GM12878 (cell line): ENCODE measurements around the gene PINK1. TPM values are rescaled to one million over a fixed set of nuclear protein-coding genes. Genes with fewer than 3 reads are reported as not detected.

Source experiments
- ATAC-seq: fragments of 200-7000 bp; cut with Tn5 transposase; 3 replicates; pipeline ENCODE4 v1.9.1; 2020; ENCODE audit warnings: mild to moderate bottlenecking, moderate library complexity
- BruUV-seq: library from RNA; stranded (reverse); fragments of 400-500 nt; replicated peaks from 2 replicates; lab custom pipeline; 2021; lab: Mats Ljungman, UMichigan
- CTCF ChIA-PET: fragments of 300-600 bp; sonication (Branson Sonifier 250); formaldehyde crosslinking; extraction: SDS; loops from one replicate; lab custom pipeline; 2021; ENCODE audit warnings: inconsistent platforms; lab: Yijun Ruan, JAX
- POLR2A ChIA-PET: fragments of 350-600 bp; formaldehyde crosslinking; extraction: SDS; loops from one replicate; lab custom pipeline; 2021; ENCODE audit warnings: inconsistent platforms; lab: Charles Lee
- RAD21 ChIA-PET: fragments of 300-600 bp; sonication (Branson Sonifier 250); formaldehyde crosslinking; loops from one replicate; lab custom pipeline; 2023; ENCODE audit warnings: antibody characterized with exemption; ENCODE audit not compliant: unreplicated experiment; lab: Charles Lee
- SMC1A ChIA-PET: fragments of 300-600 bp; sonication (Branson Sonifier 250); formaldehyde crosslinking; loops from one replicate; lab custom pipeline; 2023; ENCODE audit not compliant: unreplicated experiment, uncharacterized antibody; lab: Charles Lee
- DNase-seq: peaks from one replicate; pipeline ENCODE4 v3.0.0-alpha.2; 2011; ENCODE audit warnings: low read depth, low spot score
- FAIRE-seq: peaks from 3 replicates; lab custom pipeline; 2011; peaks lifted over from hg19 to GRCh38; lab: Jason Lieb, UNC
- H2AFZ ChIP-seq: 2 replicates; pipeline ENCODE4 v1.6.0; 2011; ENCODE audit warnings: low read depth, low read length, control low read depth; ENCODE audit not compliant: control insufficient read depth
- H3K27ac ChIP-seq: 2 replicates; pipeline ENCODE4 v1.5.1; 2011; ENCODE audit warnings: control low read depth; ENCODE audit not compliant: control insufficient read depth, insufficient read depth
- H3K27me3 ChIP-seq, 2 experiments: replicated peaks in 1 of 2; 2 replicates each; pipeline versions ENCODE4 v1.6.0 to v1.6.1; 2011; ENCODE audit warnings: low read length in 1 of 2; ENCODE audit not compliant: control insufficient read depth in 2 of 2, insufficient read depth in 2 of 2
- H3K36me3 ChIP-seq, 2 experiments: 2 replicates each; pipeline ENCODE4 v1.5.1; 2011; ENCODE audit warnings: low read length in 1 of 2; ENCODE audit not compliant: control insufficient read depth in 2 of 2, insufficient read depth in 2 of 2
- H3K4me1 ChIP-seq: 2 replicates; pipeline ENCODE4 v1.6.1; 2011; ENCODE audit warnings: mild to moderate bottlenecking, low read length, moderate library complexity, mixed read lengths; ENCODE audit not compliant: control insufficient read depth, insufficient read depth
- H3K4me2 ChIP-seq: 2 replicates; pipeline ENCODE4 v1.6.0; 2011; ENCODE audit warnings: control low read depth; ENCODE audit not compliant: control insufficient read depth, insufficient read depth
- H3K4me3 ChIP-seq: fragments of 200-600 bp; sonication (generic); 2 replicates; pipeline ENCODE4 v1.5.1; 2016
- H3K79me2 ChIP-seq: 2 replicates; pipeline ENCODE4 v1.6.0; 2011; ENCODE audit warnings: low read length; ENCODE audit not compliant: control insufficient read depth, insufficient read depth
- H3K9ac ChIP-seq: 2 replicates; pipeline ENCODE4 v1.8.0; 2011; ENCODE audit warnings: low read length, control low read depth, mixed read lengths; ENCODE audit not compliant: control insufficient read depth, insufficient read depth
- H3K9me3 ChIP-seq: replicated peaks from 3 replicates; pipeline ENCODE4 v1.5.1; 2011; ENCODE audit warnings: mild to moderate bottlenecking, low read length; ENCODE audit not compliant: control insufficient read depth, insufficient read depth
- H4K20me1 ChIP-seq: 2 replicates; pipeline ENCODE4 v1.6.0; 2011; ENCODE audit not compliant: control insufficient read depth, insufficient read depth
- CREM ChIP-seq: IDR thresholded peaks from 2 replicates; pipeline ENCODE4 v1.6.1; 2014; ENCODE audit warnings: antibody characterized with exemption, low read depth
- EZH2 ChIP-seq: IDR thresholded peaks from 2 replicates; pipeline ENCODE4 v1.6.1; 2012; ENCODE audit warnings: low read depth, mild to moderate bottlenecking, control low read depth, inconsistent platforms, low read length, borderline replicate concordance; ENCODE audit not compliant: control insufficient read depth
- NBN ChIP-seq: fragments of 450-650 bp; IDR thresholded peaks from 2 replicates; pipeline ENCODE4 v1.6.1; 2016
- NRF1 ChIP-seq: conservative IDR thresholded peaks from 2 replicates; pipeline ENCODE4 v1.6.1; 2011; ENCODE audit warnings: mild to moderate bottlenecking, low read depth, low read length, improper control_type of control experiment
- PAX5 ChIP-seq: IDR thresholded peaks from 2 replicates; pipeline ENCODE4 v1.6.1; 2011; ENCODE audit warnings: low read depth, low read length, borderline replicate concordance
- STAT1 ChIP-seq: fragments of 450-650 bp; conservative IDR thresholded peaks from 2 replicates; pipeline ENCODE4 v1.6.1; 2014; ENCODE audit warnings: antibody characterized with exemption, mild to moderate bottlenecking
- TCF7 ChIP-seq: IDR thresholded peaks from 2 replicates; pipeline ENCODE4 v1.6.1; 2014; ENCODE audit warnings: antibody characterized with exemption, borderline replicate concordance
- WGBS: methylation state at CpG from one replicate; pipeline ENCODE4 v1.1.6; 2016; ENCODE audit warnings: low lambda C conversion rate; ENCODE audit not compliant: insufficient replicate concordance, insufficient coverage; ENCODE audit errors: missing lambda C conversion rate; 5-methylcytosine and 5-hydroxymethylcytosine counted together
- in situ Hi-C: fragments of 300-500 bp; cut with MboI; formaldehyde crosslinking; loops from 9 replicates; pipeline ENCODE4 v1.14.3; 2018; ENCODE audit warnings: mixed read lengths
- intact Hi-C: fragments of 100-400 bp; cut with micrococcal nuclease; formaldehyde crosslinking; loops from one replicate; pipeline ENCODE4 v1.14.2; 2022; ENCODE audit not compliant: unreplicated experiment
- polyA plus RNA-seq, 11 experiments: library from polyadenylated mRNA; depleted of rRNA in 4 of 11; unstranded in 6 of 11; stranded (reverse) in 5 of 11; fragments of >200 nt; fragmentation: Nextera tagmentation in 4 of 11; fragmentation: Illumina TruSeq in 1 of 11; extraction: Ambion mirVana in 4 of 11; extraction: Trizol in 1 of 11; gene quantifications; 1 replicate in 1 of 11; 2 replicates in 10 of 11; pipeline versions ENCODE4 v1.2.1 to v1.2.3, GENCODE V29; 2011 to 2016; ENCODE audit warnings: inconsistent platforms in 2 of 11, missing spikeins in 2 of 11, low read depth in 1 of 11
- total RNA-seq, 4 experiments: library from RNA; depleted of rRNA in 3 of 4; stranded (reverse); fragments of >200 nt in 3 of 4; fragmentation: Illumina TruSeq in 1 of 4; extraction: Trizol in 1 of 4; gene quantifications; 2 replicates each; pipeline versions ENCODE4 v1.2.1 to v1.2.3, GENCODE V29; 2013 to 2021
- TF ChIP-seq, protein P1 (sequence below): fragments of 150-350 bp; IDR thresholded peaks from 2 replicates; pipeline ENCODE4 v1.6.1; 2016; ENCODE audit warnings: low read depth, low read length
- TF ChIP-seq, protein P2 (sequence below): IDR thresholded peaks from 2 replicates; pipeline ENCODE4 v1.6.1; 2011; ENCODE audit warnings: mild to moderate bottlenecking, low read depth, low read length, moderate library complexity; ENCODE audit not compliant: insufficient replicate concordance
- TF ChIP-seq, protein P3 (sequence below): fragments of 450-650 bp; IDR thresholded peaks from 2 replicates; pipeline ENCODE4 v1.6.1; 2018; ENCODE audit warnings: borderline replicate concordance, mild to moderate bottlenecking; ENCODE audit not compliant: partially characterized antibody
- TF ChIP-seq, protein P4 (sequence below): fragments of 450-650 bp; conservative IDR thresholded peaks from 2 replicates; pipeline ENCODE4 v1.6.1; 2017; ENCODE audit warnings: mild to moderate bottlenecking, moderate library complexity
- TF ChIP-seq, protein P5 (sequence below): fragments of 150-350 bp; IDR thresholded peaks from 2 replicates; pipeline ENCODE4 v1.6.1; 2014; ENCODE audit warnings: mild to moderate bottlenecking, low read depth, low read length

Gene PINK1
- total and polyA plus RNA-seq, 10 of the 15 experiments (the other 5 are each of a cell fraction or from before 2014, with no cell fraction given), result 0.42 to 4.4 (median 1.9) TPM; not detected in 1

DNA sequence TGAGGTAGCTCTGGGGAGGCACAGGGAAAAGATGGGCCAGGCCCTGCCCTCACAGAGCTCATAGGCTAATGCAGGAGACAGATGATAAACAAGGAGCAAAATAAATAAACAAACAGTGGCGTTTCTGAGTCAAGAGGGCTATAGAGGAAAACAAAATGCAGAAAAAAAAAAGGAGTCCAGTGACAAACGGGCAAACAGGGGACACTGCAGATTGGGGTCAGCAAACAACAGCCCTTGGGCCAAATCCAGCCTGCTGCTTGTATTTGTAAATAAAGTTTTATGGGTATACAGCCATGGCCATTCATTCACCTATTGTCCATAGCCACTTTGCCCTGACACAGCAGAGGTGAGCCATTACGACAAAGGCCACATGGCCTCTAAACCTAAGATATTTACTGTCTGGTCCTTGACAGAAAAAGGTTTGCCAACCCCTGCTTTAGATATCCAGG lies 19.1 kb upstream of the PINK1 start:
- H2AFZ ChIP-seq, result no peak overlapping the region
- ChIA-PET CTCF (interaction anchor here (0.8 kb wide), 1 partner anchor 39 kb away, joined by 3 read pairs; no protein-coding TSS in a partner anchor), SMC1A (no interaction called here), POLR2A (interaction anchor here (0.7 kb wide), 1 partner anchor 45 kb away, joined by 3 read pairs; no protein-coding TSS in a partner anchor), RAD21 (no interaction called here)
- H4K20me1 ChIP-seq, result no peaks in the 10 kb centered on the region
- no peaks in the 10 kb centered on the region for H3K4me1 ChIP-seq
- H3K27ac ChIP-seq, result no peak overlapping the region
- ATAC-seq (no peak), DNase-seq (no peak), FAIRE-seq (no peak)
- no peaks in the 10 kb centered on the region for H3K36me3 ChIP-seq
- no TSS peak for BruUV-seq
- in situ Hi-C loops (no loop called here), intact Hi-C loops (no loop called here)
- no peaks in the 10 kb centered on the region; a peak in 1 of 4 replicates for H3K27me3 ChIP-seq
- no peaks in the 10 kb centered on the region for H3K9me3 ChIP-seq
- no peak overlapping the region for H3K9ac ChIP-seq
- WGBS, result 29% methylated on average over 3 of the region's 3 CpGs
- H3K4me2 ChIP-seq, result no peak overlapping the region
- no peaks in the 10 kb centered on the region for H3K79me2 ChIP-seq
- H3K4me3 ChIP-seq, result no peak overlapping the region
- TF ChIP-seq NRF1 (no peak), EZH2 (no peak), TCF7 (no peak), STAT1 (no peak), PAX5 (no peak), NBN (no peak), CREM (no peak)
- TF ChIP-seq, protein P1, sequence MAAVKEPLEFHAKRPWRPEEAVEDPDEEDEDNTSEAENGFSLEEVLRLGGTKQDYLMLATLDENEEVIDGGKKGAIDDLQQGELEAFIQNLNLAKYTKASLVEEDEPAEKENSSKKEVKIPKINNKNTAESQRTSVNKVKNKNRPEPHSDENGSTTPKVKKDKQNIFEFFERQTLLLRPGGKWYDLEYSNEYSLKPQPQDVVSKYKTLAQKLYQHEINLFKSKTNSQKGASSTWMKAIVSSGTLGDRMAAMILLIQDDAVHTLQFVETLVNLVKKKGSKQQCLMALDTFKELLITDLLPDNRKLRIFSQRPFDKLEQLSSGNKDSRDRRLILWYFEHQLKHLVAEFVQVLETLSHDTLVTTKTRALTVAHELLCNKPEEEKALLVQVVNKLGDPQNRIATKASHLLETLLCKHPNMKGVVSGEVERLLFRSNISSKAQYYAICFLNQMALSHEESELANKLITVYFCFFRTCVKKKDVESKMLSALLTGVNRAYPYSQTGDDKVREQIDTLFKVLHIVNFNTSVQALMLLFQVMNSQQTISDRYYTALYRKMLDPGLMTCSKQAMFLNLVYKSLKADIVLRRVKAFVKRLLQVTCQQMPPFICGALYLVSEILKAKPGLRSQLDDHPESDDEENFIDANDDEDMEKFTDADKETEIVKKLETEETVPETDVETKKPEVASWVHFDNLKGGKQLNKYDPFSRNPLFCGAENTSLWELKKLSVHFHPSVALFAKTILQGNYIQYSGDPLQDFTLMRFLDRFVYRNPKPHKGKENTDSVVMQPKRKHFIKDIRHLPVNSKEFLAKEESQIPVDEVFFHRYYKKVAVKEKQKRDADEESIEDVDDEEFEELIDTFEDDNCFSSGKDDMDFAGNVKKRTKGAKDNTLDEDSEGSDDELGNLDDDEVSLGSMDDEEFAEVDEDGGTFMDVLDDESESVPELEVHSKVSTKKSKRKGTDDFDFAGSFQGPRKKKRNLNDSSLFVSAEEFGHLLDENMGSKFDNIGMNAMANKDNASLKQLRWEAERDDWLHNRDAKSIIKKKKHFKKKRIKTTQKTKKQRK, result no peak
- TF ChIP-seq, protein P2, sequence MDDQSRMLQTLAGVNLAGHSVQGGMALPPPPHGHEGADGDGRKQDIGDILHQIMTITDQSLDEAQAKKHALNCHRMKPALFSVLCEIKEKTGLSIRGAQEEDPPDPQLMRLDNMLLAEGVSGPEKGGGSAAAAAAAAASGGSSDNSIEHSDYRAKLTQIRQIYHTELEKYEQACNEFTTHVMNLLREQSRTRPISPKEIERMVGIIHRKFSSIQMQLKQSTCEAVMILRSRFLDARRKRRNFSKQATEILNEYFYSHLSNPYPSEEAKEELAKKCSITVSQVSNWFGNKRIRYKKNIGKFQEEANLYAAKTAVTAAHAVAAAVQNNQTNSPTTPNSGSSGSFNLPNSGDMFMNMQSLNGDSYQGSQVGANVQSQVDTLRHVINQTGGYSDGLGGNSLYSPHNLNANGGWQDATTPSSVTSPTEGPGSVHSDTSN, result no peak
- TF ChIP-seq, protein P3, sequence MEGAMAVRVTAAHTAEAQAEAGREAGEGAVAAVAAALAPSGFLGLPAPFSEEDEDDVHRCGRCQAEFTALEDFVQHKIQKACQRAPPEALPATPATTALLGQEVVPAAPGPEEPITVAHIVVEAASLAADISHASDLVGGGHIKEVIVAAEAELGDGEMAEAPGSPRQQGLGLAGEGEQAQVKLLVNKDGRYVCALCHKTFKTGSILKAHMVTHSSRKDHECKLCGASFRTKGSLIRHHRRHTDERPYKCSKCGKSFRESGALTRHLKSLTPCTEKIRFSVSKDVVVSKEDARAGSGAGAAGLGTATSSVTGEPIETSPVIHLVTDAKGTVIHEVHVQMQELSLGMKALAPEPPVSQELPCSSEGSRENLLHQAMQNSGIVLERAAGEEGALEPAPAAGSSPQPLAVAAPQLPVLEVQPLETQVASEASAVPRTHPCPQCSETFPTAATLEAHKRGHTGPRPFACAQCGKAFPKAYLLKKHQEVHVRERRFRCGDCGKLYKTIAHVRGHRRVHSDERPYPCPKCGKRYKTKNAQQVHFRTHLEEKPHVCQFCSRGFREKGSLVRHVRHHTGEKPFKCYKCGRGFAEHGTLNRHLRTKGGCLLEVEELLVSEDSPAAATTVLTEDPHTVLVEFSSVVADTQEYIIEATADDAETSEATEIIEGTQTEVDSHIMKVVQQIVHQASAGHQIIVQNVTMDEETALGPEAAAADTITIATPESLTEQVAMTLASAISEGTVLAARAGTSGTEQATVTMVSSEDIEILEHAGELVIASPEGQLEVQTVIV, result no peak
- TF ChIP-seq, protein P4, sequence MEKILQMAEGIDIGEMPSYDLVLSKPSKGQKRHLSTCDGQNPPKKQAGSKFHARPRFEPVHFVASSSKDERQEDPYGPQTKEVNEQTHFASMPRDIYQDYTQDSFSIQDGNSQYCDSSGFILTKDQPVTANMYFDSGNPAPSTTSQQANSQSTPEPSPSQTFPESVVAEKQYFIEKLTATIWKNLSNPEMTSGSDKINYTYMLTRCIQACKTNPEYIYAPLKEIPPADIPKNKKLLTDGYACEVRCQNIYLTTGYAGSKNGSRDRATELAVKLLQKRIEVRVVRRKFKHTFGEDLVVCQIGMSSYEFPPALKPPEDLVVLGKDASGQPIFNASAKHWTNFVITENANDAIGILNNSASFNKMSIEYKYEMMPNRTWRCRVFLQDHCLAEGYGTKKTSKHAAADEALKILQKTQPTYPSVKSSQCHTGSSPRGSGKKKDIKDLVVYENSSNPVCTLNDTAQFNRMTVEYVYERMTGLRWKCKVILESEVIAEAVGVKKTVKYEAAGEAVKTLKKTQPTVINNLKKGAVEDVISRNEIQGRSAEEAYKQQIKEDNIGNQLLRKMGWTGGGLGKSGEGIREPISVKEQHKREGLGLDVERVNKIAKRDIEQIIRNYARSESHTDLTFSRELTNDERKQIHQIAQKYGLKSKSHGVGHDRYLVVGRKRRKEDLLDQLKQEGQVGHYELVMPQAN, result no peak
- TF ChIP-seq, protein P5, sequence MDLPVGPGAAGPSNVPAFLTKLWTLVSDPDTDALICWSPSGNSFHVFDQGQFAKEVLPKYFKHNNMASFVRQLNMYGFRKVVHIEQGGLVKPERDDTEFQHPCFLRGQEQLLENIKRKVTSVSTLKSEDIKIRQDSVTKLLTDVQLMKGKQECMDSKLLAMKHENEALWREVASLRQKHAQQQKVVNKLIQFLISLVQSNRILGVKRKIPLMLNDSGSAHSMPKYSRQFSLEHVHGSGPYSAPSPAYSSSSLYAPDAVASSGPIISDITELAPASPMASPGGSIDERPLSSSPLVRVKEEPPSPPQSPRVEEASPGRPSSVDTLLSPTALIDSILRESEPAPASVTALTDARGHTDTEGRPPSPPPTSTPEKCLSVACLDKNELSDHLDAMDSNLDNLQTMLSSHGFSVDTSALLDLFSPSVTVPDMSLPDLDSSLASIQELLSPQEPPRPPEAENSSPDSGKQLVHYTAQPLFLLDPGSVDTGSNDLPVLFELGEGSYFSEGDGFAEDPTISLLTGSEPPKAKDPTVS, result no peak
